ENCODE data around the gene FILIP1L.

DNA sequence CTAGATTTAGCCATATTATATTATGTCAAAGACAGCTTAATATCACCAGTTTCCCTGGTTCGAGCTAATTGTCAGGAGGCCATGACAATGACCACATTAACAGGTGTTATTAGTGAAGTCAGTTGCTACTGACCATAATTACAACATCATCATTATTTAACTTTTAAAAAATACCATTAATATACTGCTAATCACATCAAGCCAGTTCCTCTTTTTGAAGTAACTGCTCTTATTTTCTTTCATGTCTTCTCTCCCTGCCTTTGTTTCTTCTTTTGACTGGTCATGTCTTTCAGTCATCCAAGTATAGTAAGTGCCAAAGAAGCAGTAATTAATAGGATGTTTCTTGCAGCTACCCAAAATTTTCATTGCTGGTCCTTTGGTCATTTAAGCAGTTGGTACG, 235.0 kb downstream of the FILIP1L start:
- TF ChIP-seq, protein P1, sequence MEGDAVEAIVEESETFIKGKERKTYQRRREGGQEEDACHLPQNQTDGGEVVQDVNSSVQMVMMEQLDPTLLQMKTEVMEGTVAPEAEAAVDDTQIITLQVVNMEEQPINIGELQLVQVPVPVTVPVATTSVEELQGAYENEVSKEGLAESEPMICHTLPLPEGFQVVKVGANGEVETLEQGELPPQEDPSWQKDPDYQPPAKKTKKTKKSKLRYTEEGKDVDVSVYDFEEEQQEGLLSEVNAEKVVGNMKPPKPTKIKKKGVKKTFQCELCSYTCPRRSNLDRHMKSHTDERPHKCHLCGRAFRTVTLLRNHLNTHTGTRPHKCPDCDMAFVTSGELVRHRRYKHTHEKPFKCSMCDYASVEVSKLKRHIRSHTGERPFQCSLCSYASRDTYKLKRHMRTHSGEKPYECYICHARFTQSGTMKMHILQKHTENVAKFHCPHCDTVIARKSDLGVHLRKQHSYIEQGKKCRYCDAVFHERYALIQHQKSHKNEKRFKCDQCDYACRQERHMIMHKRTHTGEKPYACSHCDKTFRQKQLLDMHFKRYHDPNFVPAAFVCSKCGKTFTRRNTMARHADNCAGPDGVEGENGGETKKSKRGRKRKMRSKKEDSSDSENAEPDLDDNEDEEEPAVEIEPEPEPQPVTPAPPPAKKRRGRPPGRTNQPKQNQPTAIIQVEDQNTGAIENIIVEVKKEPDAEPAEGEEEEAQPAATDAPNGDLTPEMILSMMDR (conservative IDR thresholded peaks at IDR 0.05; ENCODE audit: low read length), result no peak
- TF ChIP-seq EZH2phosphoT487 (IDR thresholded peaks at IDR 0.05; ENCODE audit: borderline replicate concordance), result no peak

Data from Loucy (cell line).